Keratinocyte (primary cell): Measurements from ENCODE around the gene IFIH1.

ENCODE experiments used
- EZH2 ChIP-seq: IDR thresholded peaks from one replicate; pipeline ENCODE4 v1.6.1; 2012; ENCODE audit warnings: inconsistent platforms, mild to moderate bottlenecking, low read length, moderate library complexity
- TF ChIP-seq, protein P1 (sequence below), 3 experiments: IDR thresholded peaks in 1 of 3; conservative IDR thresholded peaks in 1 of 3; optimal IDR thresholded peaks in 1 of 3; 2 replicates in 2 of 3; 3 replicates in 1 of 3; pipeline versions ENCODE3 to v1.5.1; 2011; ENCODE audit warnings: low read length in 3 of 3, mild to moderate bottlenecking in 3 of 3, moderate library complexity in 2 of 3, control low read depth in 1 of 3, inconsistent platforms in 1 of 3; ENCODE audit not compliant: insufficient read depth in 2 of 3; ENCODE audit errors: extremely low read depth in 1 of 3

DNA sequence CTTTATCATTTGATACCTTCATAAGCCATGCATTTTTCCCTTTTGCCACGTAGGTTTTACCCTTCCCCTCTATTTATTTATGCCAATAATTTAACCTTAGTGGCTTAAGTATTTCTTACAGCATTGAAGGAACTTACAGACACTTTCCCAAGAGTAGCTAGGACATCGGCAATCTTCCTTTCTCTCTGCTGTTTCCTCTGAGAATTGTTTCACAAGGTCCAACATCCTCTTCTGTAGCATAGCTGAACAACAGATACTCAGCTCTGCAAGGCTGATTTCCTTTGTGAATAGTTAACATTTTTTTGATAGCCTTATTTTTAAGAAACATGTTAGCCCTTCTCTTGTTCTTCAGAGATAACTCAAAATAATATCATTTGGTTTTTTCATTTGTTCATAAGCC, 24.4 kb upstream of the IFIH1 start:
- TF ChIP-seq, protein P1, sequence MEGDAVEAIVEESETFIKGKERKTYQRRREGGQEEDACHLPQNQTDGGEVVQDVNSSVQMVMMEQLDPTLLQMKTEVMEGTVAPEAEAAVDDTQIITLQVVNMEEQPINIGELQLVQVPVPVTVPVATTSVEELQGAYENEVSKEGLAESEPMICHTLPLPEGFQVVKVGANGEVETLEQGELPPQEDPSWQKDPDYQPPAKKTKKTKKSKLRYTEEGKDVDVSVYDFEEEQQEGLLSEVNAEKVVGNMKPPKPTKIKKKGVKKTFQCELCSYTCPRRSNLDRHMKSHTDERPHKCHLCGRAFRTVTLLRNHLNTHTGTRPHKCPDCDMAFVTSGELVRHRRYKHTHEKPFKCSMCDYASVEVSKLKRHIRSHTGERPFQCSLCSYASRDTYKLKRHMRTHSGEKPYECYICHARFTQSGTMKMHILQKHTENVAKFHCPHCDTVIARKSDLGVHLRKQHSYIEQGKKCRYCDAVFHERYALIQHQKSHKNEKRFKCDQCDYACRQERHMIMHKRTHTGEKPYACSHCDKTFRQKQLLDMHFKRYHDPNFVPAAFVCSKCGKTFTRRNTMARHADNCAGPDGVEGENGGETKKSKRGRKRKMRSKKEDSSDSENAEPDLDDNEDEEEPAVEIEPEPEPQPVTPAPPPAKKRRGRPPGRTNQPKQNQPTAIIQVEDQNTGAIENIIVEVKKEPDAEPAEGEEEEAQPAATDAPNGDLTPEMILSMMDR (optimal IDR thresholded peaks at IDR 0.05 in 1 of 3, IDR thresholded peaks at IDR 0.05 in 1 of 3, conservative IDR thresholded peaks at IDR 0.05 in 1 of 3; ENCODE audit: extremely low read depth in 1 of 3, insufficient read depth in 2 of 3, low read length in 3 of 3), result no peak
- TF ChIP-seq EZH2, result no peak
